H1 (cell line): ENCODE results near the gene TMEM269. TPM values are rescaled to one million over a fixed set of nuclear protein-coding genes. Genes with fewer than 3 reads are reported as not detected.

ENCODE experiments used
- CTCF ChIA-PET: fragments of 300-600 bp; sonication (Branson Sonifier 250); formaldehyde crosslinking; loops from one replicate; lab custom pipeline; 2021; ENCODE audit not compliant: partially characterized antibody; lab: Charles Lee
- POLR2A ChIA-PET: fragments of 300-600 bp; sonication (Branson Sonifier 250); formaldehyde crosslinking; loops from one replicate; lab custom pipeline; 2021; ENCODE audit warnings: inconsistent platforms; ENCODE audit not compliant: partially characterized antibody; lab: Charles Lee
- DNase-seq, 2 experiments: peaks; one replicate each; pipeline versions ENCODE4 v3.0.0 to v3.0.0-alpha.2; 2010 to 2022; ENCODE audit warnings: low spot score in 2 of 2, low read depth in 1 of 2, mixed read lengths in 1 of 2
- FAIRE-seq: peaks from 2 replicates; lab custom pipeline; 2011; peaks lifted over from hg19 to GRCh38; lab: Jason Lieb, UNC
- H2AFZ ChIP-seq: 2 replicates; pipeline ENCODE4 v1.8.1; 2012; ENCODE audit warnings: low read length, inconsistent platforms
- H2AK5ac ChIP-seq: 2 replicates; pipeline ENCODE4 v1.6.1; 2013; ENCODE audit warnings: low read depth, low read length
- H2BK120ac ChIP-seq: replicated peaks from 2 replicates; pipeline ENCODE3; 2013; ENCODE audit warnings: low read depth, low read length, inconsistent platforms
- H2BK12ac ChIP-seq: 2 replicates; pipeline ENCODE4 v1.6.1; 2013; ENCODE audit warnings: low read depth, low read length
- H2BK15ac ChIP-seq: 2 replicates; pipeline ENCODE4 v1.6.1; 2013; ENCODE audit warnings: low read length
- H2BK20ac ChIP-seq: 2 replicates; pipeline ENCODE4 v1.6.1; 2013; ENCODE audit warnings: low read length
- H2BK5ac ChIP-seq: 2 replicates; pipeline ENCODE4 v1.6.1; 2013; ENCODE audit warnings: low read depth, low read length
- H3K14ac ChIP-seq: 2 replicates; pipeline ENCODE4 v1.6.1; 2013; ENCODE audit warnings: inconsistent platforms; ENCODE audit not compliant: insufficient read length
- H3K18ac ChIP-seq: 2 replicates; pipeline ENCODE4 v1.6.1; 2013; ENCODE audit warnings: low read length; ENCODE audit errors: extremely low read depth
- H3K23ac ChIP-seq: 2 replicates; pipeline ENCODE4 v1.6.1; 2013; ENCODE audit warnings: inconsistent platforms; ENCODE audit not compliant: insufficient read length
- H3K23me2 ChIP-seq: 2 replicates; pipeline ENCODE4 v1.6.1; 2013; ENCODE audit warnings: low read depth, low read length
- H3K27ac ChIP-seq: 2 replicates; pipeline ENCODE4 v1.6.1; 2011; ENCODE audit warnings: low read depth, low read length, inconsistent platforms
- H3K27me3 ChIP-seq, 4 experiments: replicated peaks in 1 of 4; 1 replicate in 1 of 4; 2 replicates in 3 of 4; pipeline versions ENCODE4 v1.6.1 to v1.8.1; 2011 to 2013; ENCODE audit warnings: low read length in 3 of 4, mild to moderate bottlenecking in 3 of 4, inconsistent platforms in 2 of 4, mixed read lengths in 2 of 4, moderate library complexity in 1 of 4; ENCODE audit not compliant: control insufficient read depth in 3 of 4, insufficient read depth in 3 of 4; ENCODE audit errors: extremely low read depth in 1 of 4
- H3K36me3 ChIP-seq, 4 experiments: 2 replicates each; pipeline versions ENCODE4 v1.6.1 to v1.8.1; 2011 to 2013; ENCODE audit warnings: mild to moderate bottlenecking in 4 of 4, low read length in 3 of 4, moderate library complexity in 2 of 4, control low read depth in 1 of 4, inconsistent platforms in 1 of 4; ENCODE audit not compliant: insufficient read depth in 4 of 4, control insufficient read depth in 2 of 4
- H3K4ac ChIP-seq: replicated peaks from 2 replicates; pipeline ENCODE3; 2013; ENCODE audit warnings: low read length, low read depth, mixed read lengths, inconsistent platforms; ENCODE audit not compliant: insufficient read length
- H3K4me1 ChIP-seq, 4 experiments: replicated peaks in 1 of 4; 1 replicate in 1 of 4; 2 replicates in 3 of 4; pipeline versions ENCODE4 v1.6.1 to v1.8.1; 2011 to 2013; ENCODE audit warnings: low read length in 3 of 4, inconsistent platforms in 2 of 4, mixed read lengths in 1 of 4; ENCODE audit not compliant: insufficient read depth in 4 of 4, control insufficient read depth in 3 of 4
- H3K4me2 ChIP-seq, 2 experiments: 2 replicates each; pipeline versions ENCODE4 v1.6.1 to v1.8.1; 2011 to 2013; ENCODE audit warnings: low read depth in 2 of 2, low read length in 2 of 2, control low read depth in 1 of 2, inconsistent platforms in 1 of 2, mild to moderate bottlenecking in 1 of 2; ENCODE audit not compliant: insufficient read depth in 1 of 2
- H3K4me3 ChIP-seq, 4 experiments: fragments of 200-600, 300-600 bp in 1 of 4; sonication (generic), shearing (Covaris generic), sonication (Bioruptor Twin) in 1 of 4; 2 replicates each; pipeline versions ENCODE4 v1.5.1 to v1.8.1; 2011 to 2016; ENCODE audit warnings: low read length in 4 of 4, low read depth in 3 of 4, control low read depth in 2 of 4, inconsistent platforms in 2 of 4, mild to moderate bottlenecking in 2 of 4, mixed read lengths in 1 of 4, moderate library complexity in 1 of 4; ENCODE audit not compliant: insufficient read depth in 2 of 4; ENCODE audit errors: extremely low read depth in 1 of 4
- H3K56ac ChIP-seq: replicated peaks from 2 replicates; pipeline ENCODE3; 2013; ENCODE audit warnings: low read depth, mild to moderate bottlenecking, mixed read lengths, low read length, inconsistent platforms; ENCODE audit not compliant: insufficient read length
- H3K79me1 ChIP-seq: 2 replicates; pipeline ENCODE4 v1.6.1; 2013; ENCODE audit warnings: low read depth, low read length, control low read depth
- H3K79me2 ChIP-seq, 2 experiments: 2 replicates each; pipeline versions ENCODE4 v1.6.1 to v1.8.1; 2012 to 2013; ENCODE audit warnings: low read length in 2 of 2, mild to moderate bottlenecking in 2 of 2, inconsistent platforms in 1 of 2; ENCODE audit not compliant: insufficient read depth in 2 of 2, control insufficient read depth in 1 of 2
- H3K9ac ChIP-seq, 4 experiments: replicated peaks in 1 of 4; 1 replicate in 1 of 4; 2 replicates in 3 of 4; pipeline versions ENCODE4 v1.6.1 to v1.8.1; 2011 to 2013; ENCODE audit warnings: low read depth in 3 of 4, low read length in 3 of 4, control low read depth in 2 of 4, mild to moderate bottlenecking in 2 of 4, moderate library complexity in 2 of 4, inconsistent platforms in 1 of 4; ENCODE audit errors: extremely low read depth in 1 of 4
- H3K9me3 ChIP-seq, 2 experiments: 2 replicates each; pipeline versions ENCODE4 v1.6.1 to v1.8.1; 2012 to 2013; ENCODE audit warnings: mild to moderate bottlenecking in 2 of 2, moderate library complexity in 2 of 2, control low read depth in 1 of 2, inconsistent platforms in 1 of 2, low read depth in 1 of 2, low read length in 1 of 2, mixed read lengths in 1 of 2; ENCODE audit not compliant: insufficient read depth in 2 of 2
- H4K20me1 ChIP-seq, 2 experiments: replicated peaks in 1 of 2; 2 replicates each; pipeline versions ENCODE3 to v1.8.1; 2011 to 2013; ENCODE audit warnings: inconsistent platforms in 2 of 2, low read length in 2 of 2, mild to moderate bottlenecking in 1 of 2; ENCODE audit not compliant: insufficient read depth in 2 of 2, control insufficient read depth in 1 of 2
- H4K5ac ChIP-seq: 2 replicates; pipeline ENCODE4 v1.6.1; 2013; ENCODE audit warnings: low read length, low read depth, mixed read lengths, inconsistent platforms; ENCODE audit not compliant: insufficient read length
- H4K8ac ChIP-seq: 2 replicates; pipeline ENCODE4 v1.8.0; 2013; ENCODE audit warnings: mild to moderate bottlenecking, moderate library complexity, low read length, inconsistent platforms; ENCODE audit not compliant: insufficient read depth; ENCODE audit errors: extremely low read depth
- H4K91ac ChIP-seq: replicated peaks from 2 replicates; pipeline ENCODE3; 2013; ENCODE audit warnings: low read length, mixed read lengths, inconsistent platforms; ENCODE audit not compliant: insufficient read length
- SP1 ChIP-seq: IDR thresholded peaks from 2 replicates; pipeline ENCODE4 v1.6.1; 2011; ENCODE audit warnings: low read depth, low read length
- WGBS, 2 experiments: shearing (Covaris generic) in 1 of 2; methylation state at CpG; one replicate each; pipeline versions ENCODE4 v1.1.6 to v1.1.7; 2013 to 2015; ENCODE audit warnings: low lambda C conversion rate in 2 of 2, mixed read lengths in 2 of 2, inconsistent platforms in 1 of 2, low coverage in 1 of 2, missing lambda C conversion rate in 1 of 2; ENCODE audit not compliant: insufficient replicate concordance in 2 of 2, insufficient coverage in 1 of 2, insufficient read length in 1 of 2; ENCODE audit errors: extremely low coverage in 1 of 2, missing lambda C conversion rate in 1 of 2; 5-methylcytosine and 5-hydroxymethylcytosine counted together
- polyA plus RNA-seq, 7 experiments: library from polyadenylated mRNA; depleted of rRNA in 3 of 7; stranded (reverse) in 5 of 7; unstranded in 2 of 7; fragments of >200 nt in 5 of 7; fragments of 200-250 nt in 2 of 7; gene quantifications; 1 replicate in 5 of 7; 2 replicates in 1 of 7; 4 replicates in 1 of 7; pipeline versions ENCODE4 v1.2.1 to v1.2.3, GENCODE V29; 2011 to 2013; ENCODE audit warnings: missing spikeins in 2 of 7, mixed read lengths in 2 of 7
- total RNA-seq: library from RNA; stranded (reverse); fragmentation: NEBNext Ultra II Directional; extraction: Animal tissue kit (Norgen Biotek cat#: 25700); gene quantifications from 2 replicates; pipeline ENCODE4 v1.2.1, GENCODE V29; 2021
- TF ChIP-seq, protein P1 (sequence below): IDR thresholded peaks from 2 replicates; pipeline ENCODE4 v1.6.1; 2012; ENCODE audit warnings: inconsistent platforms

Gene TMEM269
- total and polyA plus RNA-seq, 2 of the 8 experiments (the other 6 are each of a cell fraction or from before 2014, with no cell fraction given) = 0.14 to 0.35 TPM

DNA sequence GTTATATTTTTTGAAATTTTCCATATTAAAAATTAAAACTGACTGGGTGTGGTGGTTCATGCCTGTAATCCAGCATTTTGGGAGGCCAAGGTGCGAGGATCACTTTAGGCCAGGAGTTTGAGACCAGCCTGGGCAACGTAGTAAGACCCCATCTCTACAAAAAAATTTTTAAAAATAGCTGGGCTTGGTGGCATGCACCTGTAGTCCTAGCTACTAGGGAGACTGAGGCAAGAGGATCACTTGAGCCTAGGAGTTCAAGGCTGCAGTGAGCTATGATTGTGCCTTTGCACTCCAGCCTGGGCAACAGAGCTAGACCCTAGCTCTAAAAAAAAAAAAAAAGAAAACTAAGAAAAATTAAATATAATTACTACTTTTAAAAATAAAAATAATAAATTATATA, 36.9 kb downstream of the TMEM269 start:
- no peak for FAIRE-seq
- Histone ChIP-seq H4K5ac (no peak overlapping the region), H2BK5ac (no peak overlapping the region), H4K8ac (no peak overlapping the region), H3K4ac (no peak overlapping the region), H3K4me2 (no peak overlapping the region), H2BK120ac (no peak overlapping the region), H3K14ac (no peak overlapping the region), H2BK15ac (no peak overlapping the region), H3K9me3 (no peaks in the 10 kb centered on the region), H3K9ac (no peak overlapping the region), H3K36me3 (no peaks in the 10 kb centered on the region), H3K23ac (no peak overlapping the region), H3K4me1 (peaks cover 0 to 5% (median 1%) of the 10 kb centered on the region in 4 experiments; a peak in 4 of 7 replicates), H3K27me3 (no peaks in the 10 kb centered on the region), H2BK12ac (no peak overlapping the region), H3K56ac (no peak overlapping the region), H3K18ac (no peak overlapping the region), H2AK5ac (no peak overlapping the region), H4K20me1 (peaks cover 0 to 2% of the 10 kb centered on the region in 2 experiments), H3K23me2 (peaks cover 3% of the 10 kb centered on the region; the same call in 1 of the 2 replicates), H3K79me2 (no peaks in the 10 kb centered on the region), H3K79me1 (no peaks in the 10 kb centered on the region), H2AFZ (no peak overlapping the region), H3K27ac (no peak overlapping the region), H2BK20ac (no peak overlapping the region), H4K91ac (no peak overlapping the region), H3K4me3 (no peak overlapping the region)
- ChIA-PET POLR2A (interaction anchor here (1.1 to 5.5 kb wide), 4 partner anchors 13 to 55 kb away, joined by 3 to 21 read pairs (median 4); partner anchors contain the start of genes C1orf50, P3H1 and ZNF691), CTCF (interaction anchor here (1.2 to 2.9 kb wide), 3 partner anchors 13 to 251 kb away, joined by 3 to 7 read pairs (median 3); no protein-coding TSS in a partner anchor)
- TF ChIP-seq, protein P1, sequence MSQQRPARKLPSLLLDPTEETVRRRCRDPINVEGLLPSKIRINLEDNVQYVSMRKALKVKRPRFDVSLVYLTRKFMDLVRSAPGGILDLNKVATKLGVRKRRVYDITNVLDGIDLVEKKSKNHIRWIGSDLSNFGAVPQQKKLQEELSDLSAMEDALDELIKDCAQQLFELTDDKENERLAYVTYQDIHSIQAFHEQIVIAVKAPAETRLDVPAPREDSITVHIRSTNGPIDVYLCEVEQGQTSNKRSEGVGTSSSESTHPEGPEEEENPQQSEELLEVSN = no peak
- no peak for TF ChIP-seq SP1
- DNase-seq = no peak
- 87% methylated on average over 2 of the region's 2 CpGs; no CpG with 5 or more reads in 1 of the 2 experiments for WGBS, 2 experiments
